ENCODE measurements around the gene CYSRT1. TPM values are rescaled to one million over a fixed set of nuclear protein-coding genes. Genes with fewer than 3 reads are reported as not detected.

CYSRT1 gene
- total RNA-seq, 1 donor from 2014 or later, result 1.3 TPM

GRCh38 chr9:137211532-137211931 is 13.4 kb upstream of the CYSRT1 start:
- no peak overlapping the region for H3K27ac Mint-ChIP-seq (ENCODE audit: unreplicated experiment)
- no peak overlapping the region for H3K4me3 Mint-ChIP-seq (ENCODE audit: unreplicated experiment)
- peaks cover 4% of the 10 kb centered on the region for H3K4me1 Mint-ChIP-seq (ENCODE audit: low read depth, unreplicated experiment)

GRCh38 chr9:137212520-137212919 is 12.5 kb upstream of the CYSRT1 start:
- no peaks in the 10 kb centered on the region for H3K4me1 ChIP-seq (ENCODE audit: insufficient read depth, low read length)
- Mint-ChIP-seq H3K4me3 (ENCODE audit: unreplicated experiment) (no peak overlapping the region), H3K4me1 (ENCODE audit: low read depth, unreplicated experiment) (peaks cover 1% of the 10 kb centered on the region), H3K9me3 (ENCODE audit: unreplicated experiment) (no peaks in the 10 kb centered on the region), H3K36me3 (ENCODE audit: low read depth, unreplicated experiment) (peaks cover 7% of the 10 kb centered on the region), H3K27ac (ENCODE audit: unreplicated experiment) (no peak overlapping the region), H3K27me3 (ENCODE audit: low read depth, unreplicated experiment) (no peaks in the 10 kb centered on the region)
- no peaks in the 10 kb centered on the region for H4K20me1 ChIP-seq (ENCODE audit: insufficient read depth, low read length)
- H3K4me3 ChIP-seq (ENCODE audit: insufficient read depth, low read depth, low read length), result no peak overlapping the region
- no peak overlapping the region for H3K27ac ChIP-seq (ENCODE audit: low read depth, low read length)
- H3K36me3 ChIP-seq (ENCODE audit: insufficient read depth, low read length), result no peaks in the 10 kb centered on the region
- TF ChIP-seq CTCF (IDR thresholded peaks at IDR 0.05; ENCODE audit: insufficient read depth, low read depth, low read length) (no peak), EZH2 (IDR thresholded peaks at IDR 0.05; ENCODE audit: insufficient read depth, low read length) (no peak)
- no peaks in the 10 kb centered on the region for H3K9me3 ChIP-seq (ENCODE audit: insufficient read depth, low read depth, low read length)
- DNase-seq (ENCODE audit: low read depth) (no peak), FAIRE-seq (no peak)
- no peak overlapping the region for H3K4me2 ChIP-seq (ENCODE audit: low read length)
- no peaks in the 10 kb centered on the region for H3K27me3 ChIP-seq (ENCODE audit: insufficient read depth, low read length)
- no peak overlapping the region for H2AFZ ChIP-seq (ENCODE audit: low read depth, low read length)
- peaks cover 2% of the 10 kb centered on the region for H3K79me2 ChIP-seq (ENCODE audit: insufficient read depth, low read length)
- no peak overlapping the region for H3K9ac ChIP-seq (ENCODE audit: low read length)

More at GRCh38 chr9:137211532-137211931, 13.4 kb upstream of the CYSRT1 start:
- Histone ChIP-seq H3K79me2 (ENCODE audit: insufficient read depth, low read length) (peaks cover 12% of the 10 kb centered on the region), H2AFZ (ENCODE audit: low read depth, low read length) (no peak overlapping the region), H3K4me1 (ENCODE audit: insufficient read depth, low read length) (peaks cover 2% of the 10 kb centered on the region), H3K27ac (ENCODE audit: low read depth, low read length) (no peak overlapping the region), H3K9me3 (ENCODE audit: insufficient read depth, low read depth, low read length) (no peaks in the 10 kb centered on the region), H3K9ac (ENCODE audit: low read length) (no peak overlapping the region), H3K27me3 (ENCODE audit: insufficient read depth, low read length) (no peaks in the 10 kb centered on the region), H3K4me2 (ENCODE audit: low read length) (no peak overlapping the region), H3K36me3 (ENCODE audit: insufficient read depth, low read length) (no peaks in the 10 kb centered on the region), H3K4me3 (ENCODE audit: insufficient read depth, low read depth, low read length) (no peak overlapping the region), H4K20me1 (ENCODE audit: insufficient read depth, low read length) (no peaks in the 10 kb centered on the region)
- TF ChIP-seq CTCF (IDR thresholded peaks at IDR 0.05; ENCODE audit: insufficient read depth, low read depth, low read length) (no peak), EZH2 (IDR thresholded peaks at IDR 0.05; ENCODE audit: insufficient read depth, low read length) (no peak)
- DNase-seq (ENCODE audit: low read depth), result no peak
- FAIRE-seq, result no peak
- H3K9me3 Mint-ChIP-seq (ENCODE audit: unreplicated experiment), result no peaks in the 10 kb centered on the region
- H3K27me3 Mint-ChIP-seq (ENCODE audit: low read depth, unreplicated experiment), result no peaks in the 10 kb centered on the region
- H3K36me3 Mint-ChIP-seq (ENCODE audit: low read depth, unreplicated experiment), result peaks cover 10% of the 10 kb centered on the region

- no peak overlapping the region for H3K4me2 ChIP-seq (ENCODE audit: low read length)
- peaks cover under 1% of the 10 kb centered on the region for H3K4me1 ChIP-seq (ENCODE audit: insufficient read depth, low read length)
- no peaks in the 10 kb centered on the region for H3K79me2 ChIP-seq (ENCODE audit: insufficient read depth, low read length)
- peak overlapping the region; percentile 50 for H3K4me3 Mint-ChIP-seq (ENCODE audit: unreplicated experiment)
- H3K4me3 ChIP-seq (ENCODE audit: insufficient read depth, low read depth, low read length), result no peak overlapping the region
- no peak overlapping the region for H3K9ac ChIP-seq (ENCODE audit: low read length)
- TF ChIP-seq CTCF (IDR thresholded peaks at IDR 0.05; ENCODE audit: insufficient read depth, low read depth, low read length), result no peak
- TF ChIP-seq EZH2 (IDR thresholded peaks at IDR 0.05; ENCODE audit: insufficient read depth, low read length), result no peak
- H3K27me3 Mint-ChIP-seq (ENCODE audit: low read depth, unreplicated experiment), result no peaks in the 10 kb centered on the region
- H3K9me3 Mint-ChIP-seq (ENCODE audit: unreplicated experiment), result no peaks in the 10 kb centered on the region
- H3K4me1 Mint-ChIP-seq (ENCODE audit: low read depth, unreplicated experiment), result peaks cover 1% of the 10 kb centered on the region
- H3K27ac ChIP-seq (ENCODE audit: low read depth, low read length), result no peak overlapping the region
- H2AFZ ChIP-seq (ENCODE audit: low read depth, low read length), result no peak overlapping the region
- H3K36me3 ChIP-seq (ENCODE audit: insufficient read depth, low read length), result no peaks in the 10 kb centered on the region
- peaks cover under 1% of the 10 kb centered on the region for H4K20me1 ChIP-seq (ENCODE audit: insufficient read depth, low read length)
- H3K9me3 ChIP-seq (ENCODE audit: insufficient read depth, low read depth, low read length), result no peaks in the 10 kb centered on the region
- peaks cover 7% of the 10 kb centered on the region for H3K36me3 Mint-ChIP-seq (ENCODE audit: low read depth, unreplicated experiment)
- no peak overlapping the region for H3K27ac Mint-ChIP-seq (ENCODE audit: unreplicated experiment)
- FAIRE-seq (no peak), DNase-seq (ENCODE audit: low read depth) (no peak)
- H3K27me3 ChIP-seq (ENCODE audit: insufficient read depth, low read length), result no peaks in the 10 kb centered on the region
These were observed 11.6 kb upstream of the CYSRT1 start for GRCh38 chr9:137213160-137214060.
